IPS DF 6.9 (cell line): ENCODE results near the gene CTNNA2.

ENCODE experiments used
- DNase-seq: peaks from one replicate; pipeline ENCODE4 v3.0.0-alpha.2; 2013; ENCODE audit warnings: low read depth, low spot score
- H3K27ac ChIP-seq: one replicate; pipeline ENCODE4 v1.5.1; 2013; ENCODE audit warnings: low read length, control low read depth
- H3K27me3 ChIP-seq: 2 replicates; pipeline ENCODE4 v1.6.1; 2013; ENCODE audit warnings: mild to moderate bottlenecking, low read length; ENCODE audit not compliant: control insufficient read depth, insufficient read depth
- H3K36me3 ChIP-seq: 2 replicates; pipeline ENCODE4 v1.6.1; 2013; ENCODE audit warnings: low read length; ENCODE audit not compliant: control insufficient read depth, insufficient read depth
- H3K4me1 ChIP-seq: 2 replicates; pipeline ENCODE4 v1.6.1; 2013; ENCODE audit warnings: low read length; ENCODE audit not compliant: control insufficient read depth, insufficient read depth
- H3K4me3 ChIP-seq: 2 replicates; pipeline ENCODE4 v1.5.1; 2013; ENCODE audit warnings: mild to moderate bottlenecking, low read length
- H3K9me3 ChIP-seq: 2 replicates; pipeline ENCODE4 v1.6.1; 2013; ENCODE audit warnings: low read length, inconsistent platforms; ENCODE audit not compliant: control insufficient read depth, insufficient read depth
- WGBS: extraction: QIAGEN DNeasy Blood & Tissue Kit; methylation state at CpG from one replicate; pipeline ENCODE4 v1.1.7; 2013; ENCODE audit warnings: mixed read lengths, missing lambda C conversion rate; ENCODE audit not compliant: insufficient read length, insufficient coverage; 5-methylcytosine and 5-hydroxymethylcytosine counted together

CTNNA2 gene

GRCh38 chr2:79906139-79906890 is 393.5 kb downstream of the CTNNA2 start:
- H3K27me3 ChIP-seq: no peaks in the 10 kb centered on the region
- H3K9me3 ChIP-seq: no peaks in the 10 kb centered on the region
- no CpG with 5 or more reads among the region's 10 CpGs for WGBS
- H3K27ac ChIP-seq: no peak overlapping the region
- no peak for DNase-seq
- no peaks in the 10 kb centered on the region for H3K36me3 ChIP-seq
- H3K4me1 ChIP-seq: no peaks in the 10 kb centered on the region
- no peak overlapping the region for H3K4me3 ChIP-seq

- no peak overlapping the region for H3K27ac ChIP-seq
- no peaks in the 10 kb centered on the region for H3K9me3 ChIP-seq
- H3K36me3 ChIP-seq: no peaks in the 10 kb centered on the region
- no peak for DNase-seq
- H3K4me3 ChIP-seq: no peak overlapping the region
- no peaks in the 10 kb centered on the region for H3K27me3 ChIP-seq
- no peaks in the 10 kb centered on the region for H3K4me1 ChIP-seq
- WGBS: no CpG with 5 or more reads among the region's 22 CpGs
Measured at GRCh38 chr2:79909521-79909920, 396.7 kb downstream of the CTNNA2 start.

GRCh38 chr2:79910643-79911042 is 397.8 kb downstream of the CTNNA2 start:
- no CpG with 5 or more reads among the region's 1 CpG for WGBS
- H3K27me3 ChIP-seq: no peaks in the 10 kb centered on the region
- DNase-seq: no peak
- no peaks in the 10 kb centered on the region for H3K9me3 ChIP-seq
- no peak overlapping the region for H3K27ac ChIP-seq
- H3K4me3 ChIP-seq: no peak overlapping the region
- no peaks in the 10 kb centered on the region for H3K36me3 ChIP-seq
- no peaks in the 10 kb centered on the region for H3K4me1 ChIP-seq

GRCh38 chr2:79915455-79915854 is 402.6 kb downstream of the CTNNA2 start:
- H3K27ac ChIP-seq: no peak overlapping the region
- H3K4me1 ChIP-seq: no peaks in the 10 kb centered on the region
- no peaks in the 10 kb centered on the region for H3K9me3 ChIP-seq
- no peak overlapping the region for H3K4me3 ChIP-seq
- DNase-seq: no peak
- H3K36me3 ChIP-seq: no peaks in the 10 kb centered on the region
- no CpG with 5 or more reads among the region's 4 CpGs for WGBS
- no peaks in the 10 kb centered on the region for H3K27me3 ChIP-seq

GRCh38 chr2:79916285-79916684 is 403.4 kb downstream of the CTNNA2 start:
- no peak for DNase-seq
- no peak overlapping the region for H3K4me3 ChIP-seq
- no peaks in the 10 kb centered on the region for H3K4me1 ChIP-seq
- H3K9me3 ChIP-seq: no peaks in the 10 kb centered on the region
- WGBS: no CpG with 5 or more reads among the region's 4 CpGs
- H3K27me3 ChIP-seq: no peaks in the 10 kb centered on the region
- no peaks in the 10 kb centered on the region for H3K36me3 ChIP-seq
- H3K27ac ChIP-seq: no peak overlapping the region

GRCh38 chr2:79920512-79921076 is 407.7 kb downstream of the CTNNA2 start:
- no peaks in the 10 kb centered on the region for H3K27me3 ChIP-seq
- no peaks in the 10 kb centered on the region for H3K4me1 ChIP-seq
- no peak for DNase-seq
- H3K4me3 ChIP-seq: no peak overlapping the region
- H3K36me3 ChIP-seq: no peaks in the 10 kb centered on the region
- no CpG with 5 or more reads among the region's 3 CpGs for WGBS
- H3K9me3 ChIP-seq: no peaks in the 10 kb centered on the region
- no peak overlapping the region for H3K27ac ChIP-seq

GRCh38 chr2:79929624-79930023 is 416.8 kb downstream of the CTNNA2 start:
- Histone ChIP-seq H3K36me3 (no peaks in the 10 kb centered on the region), H3K4me1 (0 out of 2 replicates have a peak, but pooled peaks cover 1% of the 10 kb centered on the region), H3K9me3 (no peaks in the 10 kb centered on the region), H3K27ac (no peak overlapping the region), H3K4me3 (no peak overlapping the region), H3K27me3 (no peaks in the 10 kb centered on the region)
- WGBS: no CpG with 5 or more reads among the region's 3 CpGs
- no peak for DNase-seq

- H3K27ac ChIP-seq: no peak overlapping the region
- DNase-seq: no peak
- no peaks in the 10 kb centered on the region for H3K9me3 ChIP-seq
- H3K36me3 ChIP-seq: no peaks in the 10 kb centered on the region
- no peaks in the 10 kb centered on the region for H3K27me3 ChIP-seq
- no peak overlapping the region for H3K4me3 ChIP-seq
- H3K4me1 ChIP-seq: 0 out of 2 replicates have a peak, but pooled peaks cover 1% of the 10 kb centered on the region
- no CpG with 5 or more reads among the region's 5 CpGs for WGBS
Measured at GRCh38 chr2:79935046-79935732, 422.3 kb downstream of the CTNNA2 start.

- H3K4me3 ChIP-seq: no peak overlapping the region
Measured at GRCh38 chr2:79935771-79936657, 423.2 kb downstream of the CTNNA2 start.

GRCh38 chr2:79936715-79937114 is 423.9 kb downstream of the CTNNA2 start:
- no CpG with 5 or more reads among the region's 3 CpGs for WGBS
- DNase-seq: no peak
- Histone ChIP-seq H3K4me3 (no peak overlapping the region), H3K27ac (no peak overlapping the region), H3K27me3 (no peaks in the 10 kb centered on the region), H3K36me3 (no peaks in the 10 kb centered on the region), H3K9me3 (no peaks in the 10 kb centered on the region), H3K4me1 (0 out of 2 replicates have a peak, but pooled peaks cover 1% of the 10 kb centered on the region)

More at GRCh38 chr2:79935771-79936657, 423.2 kb downstream of the CTNNA2 start:
- no CpG with 5 or more reads among the region's 9 CpGs for whole genome bisulfite sequencing
- no peaks in the 10 kb centered on the region for H3K9me3 ChIP-seq
- H3K27me3 ChIP-seq: no peaks in the 10 kb centered on the region
- 0 out of 2 replicates have a peak, but pooled peaks cover 1% of the 10 kb centered on the region for H3K4me1 ChIP-seq
- no peaks in the 10 kb centered on the region for H3K36me3 ChIP-seq
- peak; percentile 48 for DNase-seq
- H3K27ac ChIP-seq: no peak overlapping the region
